ENCODE measurements around the gene CC2D2A. TPM values are rescaled to one million over a fixed set of nuclear protein-coding genes. Genes with fewer than 3 reads are reported as not detected.

The CC2D2A gene
- total and polyA plus RNA-seq, 8 donors: 5.7 to 32.7 (median 14.5) TPM

GRCh38 chr4:15562114-15562513 is 92.4 kb downstream of the CC2D2A start:
- no peak overlapping the region for H3K27ac ChIP-seq
- H3K27me3 ChIP-seq: no peaks in the 10 kb centered on the region
- H3K36me3 ChIP-seq: peaks cover 20 to 75% (median 56%) of the 10 kb centered on the region in 4 donors
- 55 to 77% (median 59%) methylated on average over 3 of the region's 3 CpGs for WGBS, 5 donors
- H3K9me3 ChIP-seq: no peaks in the 10 kb centered on the region
- intact Hi-C loops (cut with DNase I; ENCODE audit: low total_unique reads): no loop called here
- peaks cover 0 to 22% (median 7%) of the 10 kb centered on the region in 4 donors for H3K4me1 ChIP-seq
- H3K4me3 ChIP-seq: no peak overlapping the region
- no peak for TF ChIP-seq POLR2A (IDR thresholded peaks at IDR 0.05)
- DNase-seq: no peak

- Histone ChIP-seq H3K4me3 (no peak overlapping the region), H3K9me3 (no peaks in the 10 kb centered on the region), H3K4me1 (peaks cover 0 to 22% (median 7%) of the 10 kb centered on the region in 4 donors), H3K27me3 (no peaks in the 10 kb centered on the region), H3K36me3 (peaks cover 21 to 75% (median 62%) of the 10 kb centered on the region in 4 donors), H3K27ac (no peak overlapping the region)
- DNase-seq: no peak
- TF ChIP-seq CTCF (IDR thresholded peaks at IDR 0.05) (no peak), POLR2AphosphoS5 (IDR thresholded peaks at IDR 0.05) (no peak), POLR2A (IDR thresholded peaks at IDR 0.05) (no peak), EP300 (IDR thresholded peaks at IDR 0.05) (no peak)
- intact Hi-C loops (cut with DNase I; ENCODE audit: low total_unique reads): no loop called here
These were observed 92.9 kb downstream of the CC2D2A start for GRCh38 chr4:15562623-15563022.

GRCh38 chr4:15563871-15564270 is 94.2 kb downstream of the CC2D2A start:
- intact Hi-C loops (cut with DNase I; ENCODE audit: low total_unique reads): no loop called here
- H3K9me3 ChIP-seq: no peaks in the 10 kb centered on the region
- no peak for TF ChIP-seq POLR2A (IDR thresholded peaks at IDR 0.05)
- no peak for TF ChIP-seq EP300 (IDR thresholded peaks at IDR 0.05)
- no peak for TF ChIP-seq POLR2AphosphoS5 (IDR thresholded peaks at IDR 0.05)
- TF ChIP-seq CTCF (IDR thresholded peaks at IDR 0.05): no peak
- H3K36me3 ChIP-seq: peaks cover 33 to 75% (median 67%) of the 10 kb centered on the region in 4 donors
- H3K4me3 ChIP-seq: no peak overlapping the region
- 74 to 84% (median 81%) methylated on average over 6 of the region's 6 CpGs for WGBS, 5 donors
- H3K27me3 ChIP-seq: no peaks in the 10 kb centered on the region
- peaks cover 0 to 14% (median 4%) of the 10 kb centered on the region in 4 donors for H3K4me1 ChIP-seq
- no peak for DNase-seq
- no peak overlapping the region for H3K27ac ChIP-seq

- Histone ChIP-seq H3K36me3 (peaks cover 25 to 73% (median 70%) of the 10 kb centered on the region in 4 donors), H3K27ac (no peak overlapping the region), H3K27me3 (no peaks in the 10 kb centered on the region), H3K9me3 (no peaks in the 10 kb centered on the region), H3K4me3 (no peak overlapping the region), H3K4me1 (no peaks in the 10 kb centered on the region)
- no peak for TF ChIP-seq POLR2A (IDR thresholded peaks at IDR 0.05)
- intact Hi-C loops (cut with DNase I; ENCODE audit: low total_unique reads): no loop called here
- no peak for DNase-seq
These were observed 99.1 kb downstream of the CC2D2A start for GRCh38 chr4:15568821-15569220.

GRCh38 chr4:15569746-15570145 is 100.1 kb downstream of the CC2D2A start:
- H3K36me3 ChIP-seq: peaks cover 23 to 67% (median 62%) of the 10 kb centered on the region in 4 donors

More at GRCh38 chr4:15569746-15570145, 100.1 kb downstream of the CC2D2A start:
- H3K4me3 ChIP-seq: no peak overlapping the region
- no peak overlapping the region for H3K27ac ChIP-seq
- H3K27me3 ChIP-seq: no peaks in the 10 kb centered on the region
- H3K4me1 ChIP-seq: no peaks in the 10 kb centered on the region
- TF ChIP-seq CTCF (IDR thresholded peaks at IDR 0.05) (no peak), POLR2AphosphoS5 (IDR thresholded peaks at IDR 0.05) (no peak), EP300 (IDR thresholded peaks at IDR 0.05) (no peak), POLR2A (IDR thresholded peaks at IDR 0.05) (no peak)
- H3K9me3 ChIP-seq: no peaks in the 10 kb centered on the region
- intact Hi-C loops (cut with DNase I; ENCODE audit: low total_unique reads): no loop called here
- DNase-seq: no peak
- WGBS, 5 donors: 86 to 93% (median 91%) methylated on average over 5 of the region's 5 CpGs
